Right lobe of liver (tissue), 4 donors: ENCODE measurements around the gene ACAD10.

ENCODE experiments used
- CTCF ChIP-seq, 4 donors: fragments of 200-600 bp in 3 of 4; fragments of 450-650 bp in 1 of 4; IDR thresholded peaks; one replicate each; pipeline versions ENCODE4 v1.5.1 to v1.8.0; 2016 to 2022; ENCODE audit warnings: antibody characterized with exemption in 4 of 4, mild to moderate bottlenecking in 2 of 4
- POLR2A ChIP-seq: fragments of 450-650 bp; IDR thresholded peaks from one replicate; pipeline ENCODE4 v1.6.1; 2017; ENCODE audit warnings: antibody characterized with exemption, mild to moderate bottlenecking
- donor health status: DM: no; HTN: no; CAD: no.
- donor health status: DM: no; HTN: no; CAD: no.
- donor health status: DM: no; HTN: yes; CAD: no.

- TF ChIP-seq CTCF (IDR thresholded peaks at IDR 0.05) (no peak), POLR2A (no peak)
These were observed 75.2 kb downstream of the ACAD10 start for GRCh38 chr12:111761099-111761498.
